GM23338 (cell line): ENCODE results near the gene BBS4. TPM values are rescaled to one million over a fixed set of nuclear protein-coding genes. Genes with fewer than 3 reads are reported as not detected.

Source experiments
- ATAC-seq: fragments of 200-7000 bp; cut with Tn5 transposase; 3 replicates; pipeline ENCODE4 v1.9.1; 2020
- DNase-seq: peaks from one replicate; pipeline ENCODE4 v3.0.0-alpha.2; 2015; ENCODE audit warnings: low spot score
- H2AFZ ChIP-seq: fragments of 200-600 bp; sonication (generic); 2 replicates; pipeline ENCODE4 v1.8.0; 2016; ENCODE audit warnings: antibody characterized with exemption, mild to moderate bottlenecking, moderate library complexity
- H3F3A ChIP-seq: fragments of 200-600 bp; sonication (generic); replicated peaks from 2 replicates; pipeline ENCODE4 v1.8.0; 2017; ENCODE audit warnings: antibody characterized with exemption, mixed run types, low read depth
- H3K27ac ChIP-seq: fragments of 200-600 bp; sonication (generic); 2 replicates; pipeline ENCODE4 v1.6.1; 2016; ENCODE audit warnings: low read depth
- H3K27me3 ChIP-seq: fragments of 200-600 bp; sonication (generic); 2 replicates; pipeline ENCODE4 v1.8.0; 2016; ENCODE audit warnings: mild to moderate bottlenecking, mixed run types, moderate library complexity; ENCODE audit not compliant: insufficient read depth
- H3K36me3 ChIP-seq: fragments of 200-600 bp; sonication (generic); 2 replicates; pipeline ENCODE4 v1.8.0; 2016; ENCODE audit warnings: mild to moderate bottlenecking; ENCODE audit not compliant: insufficient read depth
- H3K4me1 ChIP-seq: fragments of 200-600 bp; sonication (generic); 2 replicates; pipeline ENCODE4 v1.8.0; 2016; ENCODE audit warnings: mild to moderate bottlenecking, moderate library complexity; ENCODE audit not compliant: insufficient read depth
- H3K4me2 ChIP-seq: fragments of 200-600 bp; sonication (generic); 2 replicates; pipeline ENCODE4 v1.7.1; 2017; ENCODE audit warnings: mixed run types
- H3K4me3 ChIP-seq: fragments of 200-600 bp; sonication (generic); 2 replicates; pipeline ENCODE4 v1.6.1; 2016; ENCODE audit warnings: mixed run types
- H3K79me2 ChIP-seq: fragments of 200-600 bp; sonication (generic); replicated peaks from 2 replicates; pipeline ENCODE4 v1.8.0; 2017; ENCODE audit warnings: mild to moderate bottlenecking; ENCODE audit not compliant: insufficient read depth
- H3K9me2 ChIP-seq: fragments of 200-600 bp; sonication (generic); 2 replicates; pipeline ENCODE4 v1.8.0; 2017; ENCODE audit not compliant: insufficient read depth
- H4K20me1 ChIP-seq: fragments of 200-600 bp; sonication (generic); replicated peaks from 2 replicates; pipeline ENCODE4 v1.8.0; 2017; ENCODE audit warnings: mild to moderate bottlenecking; ENCODE audit not compliant: insufficient read depth
- H3K27ac Mint-ChIP-seq: 2 replicates; pipeline ENCODE4 v1.8.0; 2020; ENCODE audit warnings: inconsistent platforms, mild to moderate bottlenecking, moderate library complexity, mixed read lengths
- H3K27me3 Mint-ChIP-seq: 3 replicates; pipeline ENCODE4 v1.8.0; 2022; ENCODE audit warnings: low read depth, mild to moderate bottlenecking, moderate library complexity, mixed read lengths, inconsistent platforms; ENCODE audit not compliant: insufficient read depth, poor library complexity
- H3K36me3 Mint-ChIP-seq: 3 replicates; pipeline ENCODE4 v1.8.0; 2021; ENCODE audit warnings: low read depth, mild to moderate bottlenecking, inconsistent platforms, moderate library complexity, mixed read lengths
- H3K4me1 Mint-ChIP-seq: 3 replicates; pipeline ENCODE4 v1.8.0; 2020; ENCODE audit warnings: mild to moderate bottlenecking, inconsistent platforms, mixed read lengths
- H3K4me3 Mint-ChIP-seq: 3 replicates; pipeline ENCODE4 v1.8.0; 2021; ENCODE audit warnings: moderate library complexity, mild to moderate bottlenecking, inconsistent platforms, mixed read lengths
- H3K9me3 Mint-ChIP-seq: 3 replicates; pipeline ENCODE4 v1.8.0; 2020; ENCODE audit warnings: moderate library complexity, mild to moderate bottlenecking, inconsistent platforms, mixed read lengths
- CREB1 ChIP-seq: fragments of 250-450 bp; sonication (Bioruptor Pico); IDR thresholded peaks from 2 replicates; pipeline ENCODE4 v1.5.0; 2020; ENCODE audit warnings: low read depth, mild to moderate bottlenecking, moderate library complexity
- EZH2 ChIP-seq: fragments of 200-600 bp; sonication (generic); IDR thresholded peaks from one replicate; pipeline ENCODE4 v1.8.0; 2017; ENCODE audit warnings: antibody characterized with exemption, mild to moderate bottlenecking, low read depth; ENCODE audit not compliant: unreplicated experiment
- EZH2phosphoT487 ChIP-seq: fragments of 200-600 bp; sonication (generic); IDR thresholded peaks from one replicate; pipeline ENCODE4 v1.8.1; 2018; ENCODE audit warnings: antibody characterized with exemption; ENCODE audit not compliant: unreplicated experiment
- JUNB ChIP-seq: IDR thresholded peaks from one replicate; pipeline ENCODE4 v1.6.1; 2016; ENCODE audit warnings: antibody characterized with exemption; ENCODE audit not compliant: unreplicated experiment
- NANOG ChIP-seq: IDR thresholded peaks from 2 replicates; pipeline ENCODE4 v1.6.1; 2016; ENCODE audit warnings: antibody characterized with exemption, borderline replicate concordance
- POLR2AphosphoS5 ChIP-seq: IDR thresholded peaks from 2 replicates; pipeline ENCODE4 v1.6.1; 2016; ENCODE audit warnings: antibody characterized with exemption, low read depth
- STAT1 ChIP-seq: IDR thresholded peaks from one replicate; pipeline ENCODE4 v1.6.1; 2016; ENCODE audit warnings: antibody characterized with exemption; ENCODE audit not compliant: unreplicated experiment
- ZNF114 ChIP-seq: fragments of 250-450 bp; sonication (Bioruptor Pico); IDR thresholded peaks from 2 replicates; pipeline ENCODE4 v1.5.0; 2020; ENCODE audit warnings: mild to moderate bottlenecking, moderate library complexity
- ZNF331 ChIP-seq: fragments of 250-450 bp; sonication (Bioruptor Pico); IDR thresholded peaks from 2 replicates; pipeline ENCODE4 v1.5.0; 2020; ENCODE audit warnings: low read depth, mild to moderate bottlenecking, moderate library complexity
- polyA plus RNA-seq: library from polyadenylated mRNA; unstranded; fragments of >200 nt; fragmentation: Nextera tagmentation; extraction: Ambion mirVana; gene quantifications from 2 replicates; pipeline ENCODE4 v1.2.1, GENCODE V29; 2016
- total RNA-seq: library from RNA; depleted of rRNA; stranded (reverse); fragments of >200 nt; shearing (Covaris generic); gene quantifications from 2 replicates; pipeline ENCODE4 v1.2.3, GENCODE V29; 2014
- TF ChIP-seq, protein P1 (sequence below), 2 experiments: fragments of 200-600 bp in 1 of 2; sonication (generic) in 1 of 2; conservative IDR thresholded peaks; 2 replicates each; pipeline versions ENCODE4 v1.5.1 to v1.6.1; 2016 to 2017; ENCODE audit warnings: antibody characterized with exemption in 2 of 2, low read depth in 2 of 2, mild to moderate bottlenecking in 2 of 2, moderate library complexity in 1 of 2
- TF ChIP-seq, protein P2 (sequence below): IDR thresholded peaks from one replicate; pipeline ENCODE4 v1.6.1; 2018; ENCODE audit warnings: antibody characterized with exemption; ENCODE audit not compliant: unreplicated experiment
- TF ChIP-seq, protein P3 (sequence below): IDR thresholded peaks from 2 replicates; pipeline ENCODE4 v1.6.1; 2016; ENCODE audit warnings: antibody characterized with exemption
- TF ChIP-seq, protein P4 (sequence below): fragments of 250-450 bp; sonication (Bioruptor Pico); IDR thresholded peaks from 2 replicates; pipeline ENCODE4 v1.5.0; 2020; ENCODE audit warnings: mild to moderate bottlenecking, moderate library complexity

Gene BBS4
- total and polyA plus RNA-seq, 2 experiments from 2014 or later = 22.2 to 40.8 TPM

DNA sequence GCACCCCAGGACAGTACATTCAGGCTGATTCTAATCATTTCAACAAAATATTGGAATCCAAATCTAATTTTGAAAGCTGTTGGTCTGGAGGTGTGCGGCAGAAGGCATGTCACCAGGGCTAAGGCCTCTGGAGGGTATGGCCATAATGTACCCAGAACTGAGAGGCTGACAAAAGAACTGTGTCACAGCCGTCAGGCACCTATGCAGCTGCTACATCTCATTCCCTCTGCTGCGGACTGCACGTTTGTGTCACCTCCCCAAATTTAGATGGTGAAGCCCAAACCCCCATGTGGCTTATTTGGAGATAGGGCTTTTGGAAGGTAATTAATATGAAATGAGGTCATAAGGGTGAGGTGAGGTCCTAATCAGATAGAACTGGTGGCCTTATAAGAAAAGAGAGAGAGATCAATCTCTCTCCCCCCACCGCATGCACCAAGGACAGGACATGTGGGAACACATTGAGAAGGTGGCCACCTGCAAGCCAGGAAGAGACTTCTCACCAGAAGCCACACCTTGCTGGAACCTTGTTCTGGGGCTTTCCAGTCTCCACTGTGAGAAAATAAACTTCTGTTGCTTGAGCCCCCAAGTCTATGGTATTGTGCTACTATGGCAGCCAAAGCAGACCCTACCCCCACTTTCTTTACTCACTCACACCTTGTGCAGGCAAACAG, 74.7 kb downstream of the BBS4 start:
- H3K9me3 Mint-ChIP-seq = no peaks in the 10 kb centered on the region; the same call in 2 of the 3 replicates
- peaks cover 19% of the 10 kb centered on the region; the same call in 1 of the 2 replicates for H3K36me3 ChIP-seq
- H3K27ac ChIP-seq = no peak overlapping the region
- no peaks in the 10 kb centered on the region for H3K27me3 ChIP-seq
- TF ChIP-seq ZNF331 (CRISPR knock-in tag) (no peak), JUNB (no peak), NANOG (no peak), POLR2AphosphoS5 (no peak), ZNF114 (CRISPR knock-in tag) (no peak), EZH2 (no peak), STAT1 (no peak), EZH2phosphoT487 (no peak), CREB1 (CRISPR knock-in tag) (no peak)
- TF ChIP-seq, protein P1, sequence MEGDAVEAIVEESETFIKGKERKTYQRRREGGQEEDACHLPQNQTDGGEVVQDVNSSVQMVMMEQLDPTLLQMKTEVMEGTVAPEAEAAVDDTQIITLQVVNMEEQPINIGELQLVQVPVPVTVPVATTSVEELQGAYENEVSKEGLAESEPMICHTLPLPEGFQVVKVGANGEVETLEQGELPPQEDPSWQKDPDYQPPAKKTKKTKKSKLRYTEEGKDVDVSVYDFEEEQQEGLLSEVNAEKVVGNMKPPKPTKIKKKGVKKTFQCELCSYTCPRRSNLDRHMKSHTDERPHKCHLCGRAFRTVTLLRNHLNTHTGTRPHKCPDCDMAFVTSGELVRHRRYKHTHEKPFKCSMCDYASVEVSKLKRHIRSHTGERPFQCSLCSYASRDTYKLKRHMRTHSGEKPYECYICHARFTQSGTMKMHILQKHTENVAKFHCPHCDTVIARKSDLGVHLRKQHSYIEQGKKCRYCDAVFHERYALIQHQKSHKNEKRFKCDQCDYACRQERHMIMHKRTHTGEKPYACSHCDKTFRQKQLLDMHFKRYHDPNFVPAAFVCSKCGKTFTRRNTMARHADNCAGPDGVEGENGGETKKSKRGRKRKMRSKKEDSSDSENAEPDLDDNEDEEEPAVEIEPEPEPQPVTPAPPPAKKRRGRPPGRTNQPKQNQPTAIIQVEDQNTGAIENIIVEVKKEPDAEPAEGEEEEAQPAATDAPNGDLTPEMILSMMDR (conservative IDR thresholded peaks at IDR 0.05; ENCODE audit: low read depth in 2 of 2) = no peak
- TF ChIP-seq, protein P2, sequence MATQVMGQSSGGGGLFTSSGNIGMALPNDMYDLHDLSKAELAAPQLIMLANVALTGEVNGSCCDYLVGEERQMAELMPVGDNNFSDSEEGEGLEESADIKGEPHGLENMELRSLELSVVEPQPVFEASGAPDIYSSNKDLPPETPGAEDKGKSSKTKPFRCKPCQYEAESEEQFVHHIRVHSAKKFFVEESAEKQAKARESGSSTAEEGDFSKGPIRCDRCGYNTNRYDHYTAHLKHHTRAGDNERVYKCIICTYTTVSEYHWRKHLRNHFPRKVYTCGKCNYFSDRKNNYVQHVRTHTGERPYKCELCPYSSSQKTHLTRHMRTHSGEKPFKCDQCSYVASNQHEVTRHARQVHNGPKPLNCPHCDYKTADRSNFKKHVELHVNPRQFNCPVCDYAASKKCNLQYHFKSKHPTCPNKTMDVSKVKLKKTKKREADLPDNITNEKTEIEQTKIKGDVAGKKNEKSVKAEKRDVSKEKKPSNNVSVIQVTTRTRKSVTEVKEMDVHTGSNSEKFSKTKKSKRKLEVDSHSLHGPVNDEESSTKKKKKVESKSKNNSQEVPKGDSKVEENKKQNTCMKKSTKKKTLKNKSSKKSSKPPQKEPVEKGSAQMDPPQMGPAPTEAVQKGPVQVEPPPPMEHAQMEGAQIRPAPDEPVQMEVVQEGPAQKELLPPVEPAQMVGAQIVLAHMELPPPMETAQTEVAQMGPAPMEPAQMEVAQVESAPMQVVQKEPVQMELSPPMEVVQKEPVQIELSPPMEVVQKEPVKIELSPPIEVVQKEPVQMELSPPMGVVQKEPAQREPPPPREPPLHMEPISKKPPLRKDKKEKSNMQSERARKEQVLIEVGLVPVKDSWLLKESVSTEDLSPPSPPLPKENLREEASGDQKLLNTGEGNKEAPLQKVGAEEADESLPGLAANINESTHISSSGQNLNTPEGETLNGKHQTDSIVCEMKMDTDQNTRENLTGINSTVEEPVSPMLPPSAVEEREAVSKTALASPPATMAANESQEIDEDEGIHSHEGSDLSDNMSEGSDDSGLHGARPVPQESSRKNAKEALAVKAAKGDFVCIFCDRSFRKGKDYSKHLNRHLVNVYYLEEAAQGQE = no peak
- TF ChIP-seq, protein P3, sequence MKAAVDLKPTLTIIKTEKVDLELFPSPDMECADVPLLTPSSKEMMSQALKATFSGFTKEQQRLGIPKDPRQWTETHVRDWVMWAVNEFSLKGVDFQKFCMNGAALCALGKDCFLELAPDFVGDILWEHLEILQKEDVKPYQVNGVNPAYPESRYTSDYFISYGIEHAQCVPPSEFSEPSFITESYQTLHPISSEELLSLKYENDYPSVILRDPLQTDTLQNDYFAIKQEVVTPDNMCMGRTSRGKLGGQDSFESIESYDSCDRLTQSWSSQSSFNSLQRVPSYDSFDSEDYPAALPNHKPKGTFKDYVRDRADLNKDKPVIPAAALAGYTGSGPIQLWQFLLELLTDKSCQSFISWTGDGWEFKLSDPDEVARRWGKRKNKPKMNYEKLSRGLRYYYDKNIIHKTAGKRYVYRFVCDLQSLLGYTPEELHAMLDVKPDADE = no peak
- TF ChIP-seq, protein P4, sequence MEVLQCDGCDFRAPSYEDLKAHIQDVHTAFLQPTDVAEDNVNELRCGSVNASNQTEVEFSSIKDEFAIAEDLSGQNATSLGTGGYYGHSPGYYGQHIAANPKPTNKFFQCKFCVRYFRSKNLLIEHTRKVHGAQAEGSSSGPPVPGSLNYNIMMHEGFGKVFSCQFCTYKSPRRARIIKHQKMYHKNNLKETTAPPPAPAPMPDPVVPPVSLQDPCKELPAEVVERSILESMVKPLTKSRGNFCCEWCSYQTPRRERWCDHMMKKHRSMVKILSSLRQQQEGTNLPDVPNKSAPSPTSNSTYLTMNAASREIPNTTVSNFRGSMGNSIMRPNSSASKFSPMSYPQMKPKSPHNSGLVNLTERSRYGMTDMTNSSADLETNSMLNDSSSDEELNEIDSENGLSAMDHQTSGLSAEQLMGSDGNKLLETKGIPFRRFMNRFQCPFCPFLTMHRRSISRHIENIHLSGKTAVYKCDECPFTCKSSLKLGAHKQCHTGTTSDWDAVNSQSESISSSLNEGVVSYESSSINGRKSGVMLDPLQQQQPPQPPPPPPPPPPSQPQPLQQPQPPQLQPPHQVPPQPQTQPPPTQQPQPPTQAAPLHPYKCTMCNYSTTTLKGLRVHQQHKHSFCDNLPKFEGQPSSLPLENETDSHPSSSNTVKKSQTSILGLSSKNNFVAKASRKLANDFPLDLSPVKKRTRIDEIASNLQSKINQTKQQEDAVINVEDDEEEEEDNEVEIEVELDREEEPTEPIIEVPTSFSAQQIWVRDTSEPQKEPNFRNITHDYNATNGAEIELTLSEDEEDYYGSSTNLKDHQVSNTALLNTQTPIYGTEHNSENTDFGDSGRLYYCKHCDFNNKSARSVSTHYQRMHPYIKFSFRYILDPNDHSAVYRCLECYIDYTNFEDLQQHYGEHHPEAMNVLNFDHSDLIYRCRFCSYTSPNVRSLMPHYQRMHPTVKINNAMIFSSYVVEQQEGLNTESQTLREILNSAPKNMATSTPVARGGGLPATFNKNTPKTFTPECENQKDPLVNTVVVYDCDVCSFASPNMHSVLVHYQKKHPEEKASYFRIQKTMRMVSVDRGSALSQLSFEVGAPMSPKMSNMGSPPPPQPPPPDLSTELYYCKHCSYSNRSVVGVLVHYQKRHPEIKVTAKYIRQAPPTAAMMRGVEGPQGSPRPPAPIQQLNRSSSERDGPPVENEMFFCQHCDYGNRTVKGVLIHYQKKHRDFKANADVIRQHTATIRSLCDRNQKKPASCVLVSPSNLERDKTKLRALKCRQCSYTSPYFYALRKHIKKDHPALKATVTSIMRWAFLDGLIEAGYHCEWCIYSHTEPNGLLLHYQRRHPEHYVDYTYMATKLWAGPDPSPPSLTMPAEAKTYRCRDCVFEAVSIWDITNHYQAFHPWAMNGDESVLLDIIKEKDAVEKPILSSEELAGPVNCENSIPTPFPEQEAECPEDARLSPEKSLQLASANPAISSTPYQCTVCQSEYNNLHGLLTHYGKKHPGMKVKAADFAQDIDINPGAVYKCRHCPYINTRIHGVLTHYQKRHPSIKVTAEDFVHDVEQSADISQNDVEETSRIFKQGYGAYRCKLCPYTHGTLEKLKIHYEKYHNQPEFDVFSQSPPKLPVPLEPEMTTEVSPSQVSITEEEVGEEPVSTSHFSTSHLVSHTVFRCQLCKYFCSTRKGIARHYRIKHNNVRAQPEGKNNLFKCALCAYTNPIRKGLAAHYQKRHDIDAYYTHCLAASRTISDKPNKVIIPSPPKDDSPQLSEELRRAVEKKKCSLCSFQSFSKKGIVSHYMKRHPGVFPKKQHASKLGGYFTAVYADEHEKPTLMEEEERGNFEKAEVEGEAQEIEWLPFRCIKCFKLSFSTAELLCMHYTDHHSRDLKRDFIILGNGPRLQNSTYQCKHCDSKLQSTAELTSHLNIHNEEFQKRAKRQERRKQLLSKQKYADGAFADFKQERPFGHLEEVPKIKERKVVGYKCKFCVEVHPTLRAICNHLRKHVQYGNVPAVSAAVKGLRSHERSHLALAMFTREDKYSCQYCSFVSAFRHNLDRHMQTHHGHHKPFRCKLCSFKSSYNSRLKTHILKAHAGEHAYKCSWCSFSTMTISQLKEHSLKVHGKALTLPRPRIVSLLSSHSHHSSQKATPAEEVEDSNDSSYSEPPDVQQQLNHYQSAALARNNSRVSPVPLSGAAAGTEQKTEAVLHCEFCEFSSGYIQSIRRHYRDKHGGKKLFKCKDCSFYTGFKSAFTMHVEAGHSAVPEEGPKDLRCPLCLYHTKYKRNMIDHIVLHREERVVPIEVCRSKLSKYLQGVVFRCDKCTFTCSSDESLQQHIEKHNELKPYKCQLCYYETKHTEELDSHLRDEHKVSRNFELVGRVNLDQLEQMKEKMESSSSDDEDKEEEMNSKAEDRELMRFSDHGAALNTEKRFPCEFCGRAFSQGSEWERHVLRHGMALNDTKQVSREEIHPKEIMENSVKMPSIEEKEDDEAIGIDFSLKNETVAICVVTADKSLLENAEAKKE (CRISPR knock-in tag) = no peak
- H3K36me3 Mint-ChIP-seq = peaks cover 49% of the 10 kb centered on the region
- H4K20me1 ChIP-seq = peaks cover 10% of the 10 kb centered on the region
- no peaks in the 10 kb centered on the region for H3K9me2 ChIP-seq
- DNase-seq (no peak), ATAC-seq (no peak)
- H3K27me3 Mint-ChIP-seq = peaks cover 3% of the 10 kb centered on the region
- H3K4me1 Mint-ChIP-seq = no peaks in the 10 kb centered on the region
- H3F3A ChIP-seq = no peaks in the 10 kb centered on the region
- no peak overlapping the region for H3K4me3 ChIP-seq
- H3K27ac Mint-ChIP-seq = no peak overlapping the region
- no peaks in the 10 kb centered on the region; the same call in 1 of the 2 replicates for H3K79me2 ChIP-seq
- H3K4me3 Mint-ChIP-seq = no peak overlapping the region
- H3K4me2 ChIP-seq = no peak overlapping the region
- H3K4me1 ChIP-seq = no peaks in the 10 kb centered on the region
- H2AFZ ChIP-seq = no peak overlapping the region
